ENCODE results near the gene KPNB1.
A peak's percentile ranks its signal among the peaks of the same experiment; 100 is the strongest.

The KPNB1 gene

DNA sequence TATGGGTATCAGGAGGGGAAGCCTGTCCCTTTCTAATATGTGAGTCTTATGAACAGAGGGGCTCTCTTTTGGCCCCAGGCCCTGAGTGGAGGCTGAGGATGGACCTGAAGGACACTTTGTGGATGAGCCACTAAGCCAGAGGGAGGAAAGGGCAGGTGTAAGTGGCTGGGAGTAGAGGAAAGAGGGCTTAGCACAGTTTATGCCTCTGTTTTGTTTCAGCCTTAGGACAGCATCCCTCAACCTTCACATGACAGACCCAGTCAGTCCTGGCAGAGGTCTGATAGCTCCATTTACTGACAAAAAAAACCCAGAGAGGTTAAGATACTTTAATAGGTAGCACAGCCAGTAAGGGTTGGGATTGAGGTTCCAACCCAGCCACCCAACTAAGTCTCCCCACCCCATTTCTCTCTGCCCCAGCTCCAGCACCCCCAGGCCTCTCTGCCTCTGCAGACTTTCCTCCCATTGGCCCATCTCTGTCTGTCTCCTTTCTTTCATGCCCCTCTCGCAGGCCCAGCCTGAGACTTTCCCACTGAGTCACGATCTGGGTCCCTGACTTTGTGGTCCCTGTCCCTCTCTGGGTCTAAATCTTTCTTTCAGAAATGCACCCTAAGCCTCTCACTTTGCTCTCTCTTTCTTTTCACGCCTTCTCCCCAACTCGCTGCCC is 78.6 kb downstream of the KPNB1 start:
- DNase-seq (ENCODE audit: low read depth in 2 of 2): no peak

DNA sequence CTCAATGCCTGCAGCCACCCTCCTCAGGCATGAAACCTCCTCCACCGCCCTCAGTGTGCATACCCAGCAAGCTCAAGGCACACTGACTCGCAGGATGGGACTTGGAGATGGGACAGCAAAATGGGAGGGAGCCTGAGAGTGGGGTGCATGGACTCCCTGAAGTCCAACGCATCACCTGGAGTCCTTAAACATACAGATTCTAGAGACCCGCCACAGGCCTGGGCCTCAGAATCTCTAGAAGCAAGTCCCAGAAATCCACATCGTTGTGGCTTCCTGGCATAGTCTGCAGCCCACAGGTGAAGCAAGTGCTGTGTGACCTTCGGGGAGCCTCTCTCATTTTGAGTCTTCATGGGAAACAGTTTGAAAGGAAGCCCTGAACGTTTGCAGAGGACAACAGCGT is 79.8 kb downstream of the KPNB1 start:
- DNase-seq (ENCODE audit: low read depth in 2 of 2): no peak

DNA sequence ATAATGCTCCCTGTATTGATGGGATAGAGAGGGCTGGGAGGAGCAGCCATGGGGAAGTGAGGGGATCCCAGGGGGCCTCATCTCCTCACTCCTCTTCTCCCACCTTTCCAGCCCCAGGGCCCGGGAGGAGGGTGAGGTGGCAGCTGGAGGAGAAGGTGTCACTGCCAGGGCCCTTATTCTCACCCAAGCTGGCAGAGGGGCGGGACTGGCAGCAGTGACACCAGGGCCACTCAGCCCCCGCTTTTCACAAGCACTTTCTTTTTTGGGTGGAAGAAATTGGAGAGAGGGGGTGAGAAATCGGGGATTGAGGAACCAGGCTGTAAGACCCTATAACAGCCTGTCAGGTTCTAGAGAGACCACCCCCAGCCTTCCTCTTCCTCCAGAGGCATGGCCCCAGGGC is 81.0 kb downstream of the KPNB1 start:
- no peak for DNase-seq (ENCODE audit: low read depth in 2 of 2)

GRCh38 chr17:47731396-47731795 is 81.7 kb downstream of the KPNB1 start:
- no peak for DNase-seq (ENCODE audit: low read depth in 2 of 2)

DNA sequence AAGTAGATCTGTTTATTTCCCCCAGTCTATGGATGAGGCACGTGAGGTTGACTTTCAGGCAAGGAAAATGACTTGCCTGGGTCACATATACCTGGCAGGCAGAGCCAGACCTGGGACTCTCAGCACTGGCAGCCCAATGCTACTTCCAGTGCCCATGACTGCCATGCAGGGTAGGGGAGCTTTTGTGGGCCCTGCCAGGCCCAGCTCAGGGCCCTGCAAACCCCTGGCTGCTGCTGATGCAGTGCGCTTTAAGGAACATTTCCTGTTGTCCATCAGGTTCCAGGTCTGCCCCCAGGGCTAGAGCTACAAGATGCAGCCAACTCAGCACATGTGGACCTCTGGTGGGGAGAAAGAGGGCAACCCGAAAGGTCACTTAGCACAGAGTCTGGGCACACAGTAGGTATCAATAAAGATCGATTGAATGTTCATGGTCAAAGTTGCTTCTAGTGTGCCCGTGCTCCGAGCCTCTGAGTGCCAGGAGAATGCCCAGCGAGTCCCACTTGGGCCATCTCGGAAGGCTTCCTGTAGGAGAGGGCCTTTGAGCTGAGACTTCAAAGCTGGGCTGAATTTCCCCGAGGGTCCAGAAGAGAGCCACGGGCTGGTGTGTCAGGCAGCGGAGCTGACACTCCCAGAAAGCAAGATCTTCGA is 82.8 kb downstream of the KPNB1 start:
- no peak for DNase-seq (ENCODE audit: low read depth in 2 of 2)

- DNase-seq (ENCODE audit: low read depth in 2 of 2): peak; percentile 91 to 95
Measured at GRCh38 chr17:47733047-47733673, 83.4 kb downstream of the KPNB1 start, which contains the start of gene TBX21. TBX21 (plus strand) TSS chr17:47733236; CDS start chr17:47733455, 219 bp downstream.

GRCh38 chr17:47733674-47734410 is 84.1 kb downstream of the KPNB1 start:
- DNase-seq (ENCODE audit: low read depth in 2 of 2): no peak

DNA sequence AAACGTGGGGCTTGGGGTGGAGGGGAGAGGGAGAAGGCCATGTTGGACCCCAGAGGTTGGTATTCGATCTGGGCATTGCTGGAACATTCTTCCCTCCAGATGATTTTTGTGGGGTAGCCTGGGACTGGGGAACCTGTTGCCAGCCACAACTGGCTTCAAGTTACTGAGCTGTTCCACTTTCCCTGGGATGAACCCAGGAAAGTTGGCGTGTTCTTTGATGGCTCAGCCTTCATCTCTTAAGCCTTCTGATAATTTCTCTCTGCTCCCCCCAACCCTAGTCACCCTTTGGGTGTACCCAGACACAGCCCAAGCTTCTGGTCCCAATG is 85.4 kb downstream of the KPNB1 start:
- no peak for DNase-seq (ENCODE audit: low read depth in 2 of 2)

Data from stimulated activated CD8-positive, alpha-beta memory T cell treated with anti-CD3 and anti-CD28 coated beads, Interleukin-7, amount 100 ng/mL, for 4 hours (primary cell).